Measurements from ENCODE around the gene HDAC9.

- TF ChIP-seq EZH2 (IDR thresholded peaks at IDR 0.05; ENCODE audit: borderline replicate concordance) (no peak), CTCF (IDR thresholded peaks at IDR 0.05; ENCODE audit: poor library complexity) (no peak)
Observed at GRCh38 chr7:18756378-18757050, 261.0 kb downstream of the HDAC9 start.

All from hepatocyte (in vitro differentiated cells).